NCI-H1694 (cell line): ENCODE measurements around the gene ACAP3.

Experiments
- DNase-seq: peaks from one replicate; lab custom pipeline; 2025; lab: John Stamatoyannopoulos, UW

The ACAP3 gene

GRCh38 chr1:1344655-1345361 is 37.1 kb upstream of the ACAP3 start:
- DNase-seq: no peak

DNA sequence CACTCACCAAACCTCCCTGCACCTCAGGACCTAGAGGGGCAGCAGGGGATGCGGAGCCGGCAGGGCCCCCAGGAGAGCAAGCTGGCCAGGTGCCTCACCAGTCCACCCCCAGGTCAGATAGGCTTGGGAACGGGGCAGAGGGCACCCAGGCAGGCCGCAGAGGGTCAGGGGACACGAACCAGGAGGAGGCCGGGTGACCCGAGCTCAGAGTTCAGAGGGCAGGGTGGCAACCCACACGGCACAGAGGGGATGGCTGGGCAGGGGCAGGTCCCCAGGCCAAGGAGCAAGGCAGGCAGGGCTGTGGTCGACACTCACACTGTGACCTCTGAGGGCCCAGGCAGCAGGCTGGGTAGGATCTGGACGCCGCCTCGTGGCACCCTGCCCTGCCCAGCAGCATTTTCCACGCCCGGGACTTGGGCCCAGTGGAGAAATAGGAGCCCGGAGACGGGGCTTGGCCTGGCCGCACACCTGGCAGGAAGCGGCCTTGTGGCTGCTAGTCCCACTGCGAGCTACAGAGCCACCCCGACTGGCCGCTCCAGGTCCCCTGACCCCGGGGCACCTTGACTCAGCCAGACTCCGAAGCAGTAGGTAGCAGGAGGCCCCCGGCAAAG is 36.2 kb upstream of the ACAP3 start:
- DNase-seq: no peak

DNA sequence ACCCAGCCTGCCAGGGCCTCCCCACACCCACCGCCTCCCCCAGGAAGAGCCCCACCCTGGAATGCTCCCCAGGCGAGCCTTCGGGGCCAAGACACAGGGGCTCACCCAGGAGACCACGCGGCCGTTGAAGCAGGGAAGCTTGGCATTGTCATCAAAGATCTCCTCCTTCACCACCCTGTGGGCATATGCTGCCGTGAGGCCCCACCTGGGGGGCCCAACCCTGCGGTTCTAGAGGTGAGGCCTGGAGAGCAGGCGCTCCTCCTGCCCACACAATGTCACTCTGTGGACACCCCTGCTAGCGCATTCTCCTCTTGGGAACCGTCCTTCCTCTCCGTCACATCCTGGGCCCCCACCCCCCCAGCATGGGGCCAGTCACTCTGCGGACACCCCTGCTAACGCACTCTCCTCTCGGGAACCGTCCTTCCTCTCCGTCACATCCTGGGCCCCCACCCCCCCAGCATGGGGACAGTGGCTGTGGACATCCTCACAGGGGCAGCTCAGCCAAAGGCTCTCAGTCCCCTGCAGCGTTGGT is 34.9 kb upstream of the ACAP3 start:
- no peak for DNase-seq

- no peak for DNase-seq
These were observed 34.4 kb upstream of the ACAP3 start for GRCh38 chr1:1342061-1342562.

GRCh38 chr1:1341549-1342021 is 33.9 kb upstream of the ACAP3 start:
- DNase-seq: no peak

GRCh38 chr1:1340791-1341548 is 33.2 kb upstream of the ACAP3 start:
- no peak for DNase-seq

DNA sequence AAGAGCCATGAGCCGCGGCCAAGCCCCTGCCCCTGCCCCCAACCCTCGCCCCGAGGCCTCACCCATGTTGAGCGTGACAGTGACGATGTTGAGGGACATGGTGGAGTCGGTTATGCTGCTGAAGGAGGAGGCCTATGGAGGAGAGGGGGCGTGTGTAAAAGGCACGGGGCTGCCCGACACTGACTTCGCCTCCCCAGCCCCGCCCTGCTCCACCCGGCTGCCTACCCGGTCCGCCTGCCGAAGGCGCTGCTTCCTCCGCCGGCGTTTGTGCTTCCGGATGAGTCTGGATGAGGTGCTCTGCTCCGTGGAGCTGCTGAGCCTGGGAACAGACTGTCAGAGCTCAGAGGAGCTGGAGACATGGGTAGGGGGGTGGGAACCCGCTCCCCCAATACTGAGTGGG is 32.5 kb upstream of the ACAP3 start:
- no peak for DNase-seq

GRCh38 chr1:1338278-1338677 is 30.5 kb upstream of the ACAP3 start:
- DNase-seq: no peak

GRCh38 chr1:1337793-1338147 is 30.0 kb upstream of the ACAP3 start:
- DNase-seq: no peak

DNA sequence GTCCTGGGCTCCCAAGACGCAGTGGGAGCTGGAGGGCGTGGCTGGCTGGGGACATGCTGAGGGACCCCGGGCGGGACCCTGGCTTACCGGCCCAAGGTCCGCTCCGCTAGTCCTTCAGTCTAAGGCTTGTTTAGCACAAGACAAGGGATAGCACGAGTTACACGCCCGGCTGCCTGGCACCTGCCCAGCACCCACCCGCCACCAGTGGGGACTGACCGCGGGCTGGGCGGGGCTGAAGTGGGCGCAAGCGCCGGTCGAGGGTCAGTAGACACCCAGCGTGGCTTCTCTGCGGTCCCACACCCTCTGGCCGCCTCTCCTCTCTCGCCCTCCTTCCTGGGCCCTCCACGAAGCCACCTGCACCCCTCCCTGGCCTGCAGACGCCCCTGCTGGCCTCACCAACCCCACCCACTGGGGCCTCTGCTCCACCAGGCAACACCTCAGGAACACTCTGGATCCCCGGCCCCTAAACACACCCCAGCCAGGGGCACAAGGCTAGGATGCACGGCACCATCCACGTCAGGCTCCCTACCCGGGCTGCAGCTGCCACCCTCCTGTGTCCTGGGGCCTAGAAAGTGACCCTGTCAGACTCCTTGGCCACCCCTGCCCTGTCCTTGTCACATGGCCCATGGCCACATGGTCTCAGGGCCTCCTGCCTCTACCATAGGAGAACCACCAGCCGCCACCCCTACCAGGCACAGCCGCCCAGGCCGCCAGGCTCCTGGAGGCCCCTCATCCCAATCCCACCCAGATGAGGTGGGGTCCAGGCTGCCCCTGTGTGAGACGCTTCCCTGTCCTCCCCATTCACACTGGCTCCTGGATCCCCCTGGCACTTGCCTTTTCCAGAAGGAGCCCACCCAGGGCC is 29.4 kb upstream of the ACAP3 start:
- no peak for DNase-seq

- no peak for DNase-seq
These were observed 28.7 kb upstream of the ACAP3 start for GRCh38 chr1:1336446-1336845.

DNA sequence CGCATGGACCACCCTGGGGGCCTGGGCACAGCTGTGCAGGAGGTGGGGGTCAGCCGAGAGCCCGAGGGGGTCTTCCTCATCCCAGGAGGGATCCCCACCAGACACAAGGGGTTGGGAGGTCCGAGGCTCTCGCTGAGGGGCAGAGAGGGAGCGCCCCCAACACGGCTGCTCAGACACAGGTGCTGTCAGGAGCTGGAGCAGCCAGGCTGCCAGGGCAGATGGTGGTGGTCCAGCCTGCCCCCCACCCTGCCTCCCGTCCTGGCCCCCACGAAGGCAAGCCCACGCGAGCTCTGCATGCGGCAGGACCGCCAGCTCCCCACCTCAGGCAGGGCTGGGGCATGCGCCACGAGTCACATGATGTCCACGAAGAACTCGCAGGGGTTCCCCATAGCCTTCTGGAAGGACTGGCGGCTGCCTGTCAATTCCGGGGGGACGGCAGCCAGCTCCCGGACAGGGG is 28.1 kb upstream of the ACAP3 start:
- no peak for DNase-seq

DNA sequence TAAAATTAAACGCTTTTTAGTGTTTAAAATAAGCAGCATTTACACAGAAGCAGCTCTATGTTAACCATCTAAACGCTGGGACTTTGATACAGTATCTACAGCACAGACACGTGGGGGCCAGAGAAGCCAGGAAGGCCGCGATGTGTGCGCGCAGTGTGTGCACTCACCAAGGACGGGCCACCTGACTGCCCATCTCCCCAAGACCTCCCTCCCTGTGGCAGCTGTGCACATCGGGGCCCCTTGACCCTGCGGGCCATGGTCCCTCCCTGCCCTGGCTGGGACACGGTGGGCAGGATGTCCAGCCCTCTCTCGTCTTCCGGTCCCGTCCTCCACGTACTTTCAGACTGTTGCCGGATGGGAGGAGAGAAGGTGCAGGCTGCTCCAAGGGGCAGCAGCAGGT is 27.6 kb upstream of the ACAP3 start:
- DNase-seq: no peak

- no peak for DNase-seq
These were observed 27.1 kb upstream of the ACAP3 start for GRCh38 chr1:1334835-1335234.

DNA sequence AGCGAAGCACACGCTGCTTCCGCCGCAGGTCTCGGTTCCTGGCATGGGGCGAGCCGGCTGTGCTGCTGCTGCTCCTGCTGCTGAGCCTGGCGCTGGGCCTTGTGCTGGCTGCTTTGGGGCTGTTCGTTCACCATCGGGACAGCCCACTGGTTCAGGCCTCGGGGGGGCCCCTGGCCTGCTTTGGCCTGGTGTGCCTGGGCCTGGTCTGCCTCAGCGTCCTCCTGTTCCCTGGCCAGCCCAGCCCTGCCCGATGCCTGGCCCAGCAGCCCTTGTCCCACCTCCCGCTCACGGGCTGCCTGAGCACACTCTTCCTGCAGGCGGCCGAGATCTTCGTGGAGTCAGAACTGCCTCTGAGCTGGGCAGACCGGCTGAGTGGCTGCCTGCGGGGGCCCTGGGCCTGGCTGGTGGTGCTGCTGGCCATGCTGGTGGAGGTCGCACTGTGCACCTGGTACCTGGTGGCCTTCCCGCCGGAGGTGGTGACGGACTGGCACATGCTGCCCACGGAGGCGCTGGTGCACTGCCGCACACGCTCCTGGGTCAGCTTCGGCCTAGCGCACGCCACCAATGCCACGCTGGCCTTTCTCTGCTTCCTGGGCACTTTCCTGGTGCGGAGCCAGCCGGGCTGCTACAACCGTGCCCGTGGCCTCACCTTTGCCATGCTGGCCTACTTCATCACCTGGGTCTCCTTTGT is 26.0 kb upstream of the ACAP3 start:
- DNase-seq: no peak

DNA sequence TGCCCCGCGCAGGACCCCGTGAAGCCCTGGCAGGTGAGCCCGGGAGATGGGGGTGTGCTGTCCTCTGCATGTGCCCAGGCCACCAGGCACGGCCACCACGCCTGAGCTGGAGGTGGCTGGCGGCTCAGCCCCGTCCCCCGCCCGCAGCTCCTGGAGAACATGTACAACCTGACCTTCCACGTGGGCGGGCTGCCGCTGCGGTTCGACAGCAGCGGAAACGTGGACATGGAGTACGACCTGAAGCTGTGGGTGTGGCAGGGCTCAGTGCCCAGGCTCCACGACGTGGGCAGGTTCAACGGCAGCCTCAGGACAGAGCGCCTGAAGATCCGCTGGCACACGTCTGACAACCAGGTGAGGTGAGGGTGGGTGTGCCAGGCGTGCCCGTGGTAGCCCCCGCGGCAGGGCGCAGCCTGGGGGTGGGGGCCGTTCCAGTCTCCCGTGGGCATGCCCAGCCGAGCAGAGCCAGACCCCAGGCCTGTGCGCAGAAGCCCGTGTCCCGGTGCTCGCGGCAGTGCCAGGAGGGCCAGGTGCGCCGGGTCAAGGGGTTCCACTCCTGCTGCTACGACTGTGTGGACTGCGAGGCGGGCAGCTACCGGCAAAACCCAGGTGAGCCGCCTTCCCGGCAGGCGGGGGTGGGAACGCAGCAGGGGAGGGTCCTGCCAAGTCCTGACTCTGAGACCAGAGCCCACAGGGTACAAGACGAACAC is 25.2 kb upstream of the ACAP3 start:
- DNase-seq: no peak

- DNase-seq: no peak
These were observed 24.5 kb upstream of the ACAP3 start for GRCh38 chr1:1332031-1332755.

DNA sequence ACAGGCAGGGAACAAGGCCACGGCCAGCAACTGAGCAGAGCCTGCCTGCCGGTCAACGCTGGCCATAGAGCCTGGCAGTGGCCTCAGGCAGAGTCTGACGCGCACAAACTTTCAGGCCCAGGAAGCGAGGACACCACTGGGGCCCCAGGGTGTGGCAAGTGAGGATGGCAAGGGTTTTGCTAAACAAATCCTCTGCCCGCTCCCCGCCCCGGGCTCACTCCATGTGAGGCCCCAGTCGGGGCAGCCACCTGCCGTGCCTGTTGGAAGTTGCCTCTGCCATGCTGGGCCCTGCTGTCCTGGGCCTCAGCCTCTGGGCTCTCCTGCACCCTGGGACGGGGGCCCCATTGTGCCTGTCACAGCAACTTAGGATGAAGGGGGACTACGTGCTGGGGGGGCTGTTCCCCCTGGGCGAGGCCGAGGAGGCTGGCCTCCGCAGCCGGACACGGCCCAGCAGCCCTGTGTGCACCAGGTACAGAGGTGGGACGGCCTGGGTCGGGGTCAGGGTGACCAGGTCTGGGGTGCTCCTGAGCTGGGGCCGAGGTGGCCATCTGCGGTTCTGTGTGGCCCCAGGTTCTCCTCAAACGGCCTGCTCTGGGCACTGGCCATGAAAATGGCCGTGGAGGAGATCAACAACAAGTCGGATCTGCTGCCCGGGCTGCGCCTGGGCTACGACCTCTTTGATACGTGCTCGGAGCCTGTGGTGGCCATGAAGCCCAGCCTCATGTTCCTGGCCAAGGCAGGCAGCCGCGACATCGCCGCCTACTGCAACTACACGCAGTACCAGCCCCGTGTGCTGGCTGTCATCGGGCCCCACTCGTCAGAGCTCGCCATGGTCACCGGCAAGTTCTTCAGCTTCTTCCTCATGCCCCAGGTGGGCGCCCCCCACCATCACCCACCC is 23.6 kb upstream of the ACAP3 start, which contains the start of gene TAS1R3:
Gene TAS1R3, plus strand, starts transcription at position 213 of the 898 bp plus-strand sequence. Its CDS starts 66 bp downstream, at position 279.
- DNase-seq: no peak
